Right hindlimb (tissue), 1 donor: Measurements from ENCODE around the gene FANCM.

ENCODE experiments used
- DNase-seq: peaks from one replicate; pipeline ENCODE4 v3.0.0-alpha.2; 2018

The FANCM gene

GRCh38 chr14:45238988-45239387 is 103.3 kb downstream of the FANCM start:
- DNase-seq, result no peak

- DNase-seq, result no peak
Observed at GRCh38 chr14:45242706-45243105, 107.0 kb downstream of the FANCM start.

GRCh38 chr14:45246151-45246550 is 110.4 kb downstream of the FANCM start:
- no peak for DNase-seq

GRCh38 chr14:45246691-45247090 is 111.0 kb downstream of the FANCM start:
- no peak for DNase-seq

- no peak for DNase-seq
Observed at GRCh38 chr14:45247427-45247826, 111.7 kb downstream of the FANCM start.

- DNase-seq, result no peak
Observed at GRCh38 chr14:45249856-45250575, 114.3 kb downstream of the FANCM start.
